NCI-H146 treated with DMSO at 0.1 percent for 48 hours (cell line): ENCODE results near the gene PTPRCAP.

Source experiments
- DNase-seq: peaks from one replicate; lab custom pipeline; 2025; ENCODE audit not compliant: unreplicated experiment; lab: John Stamatoyannopoulos, UW

PTPRCAP gene

DNA sequence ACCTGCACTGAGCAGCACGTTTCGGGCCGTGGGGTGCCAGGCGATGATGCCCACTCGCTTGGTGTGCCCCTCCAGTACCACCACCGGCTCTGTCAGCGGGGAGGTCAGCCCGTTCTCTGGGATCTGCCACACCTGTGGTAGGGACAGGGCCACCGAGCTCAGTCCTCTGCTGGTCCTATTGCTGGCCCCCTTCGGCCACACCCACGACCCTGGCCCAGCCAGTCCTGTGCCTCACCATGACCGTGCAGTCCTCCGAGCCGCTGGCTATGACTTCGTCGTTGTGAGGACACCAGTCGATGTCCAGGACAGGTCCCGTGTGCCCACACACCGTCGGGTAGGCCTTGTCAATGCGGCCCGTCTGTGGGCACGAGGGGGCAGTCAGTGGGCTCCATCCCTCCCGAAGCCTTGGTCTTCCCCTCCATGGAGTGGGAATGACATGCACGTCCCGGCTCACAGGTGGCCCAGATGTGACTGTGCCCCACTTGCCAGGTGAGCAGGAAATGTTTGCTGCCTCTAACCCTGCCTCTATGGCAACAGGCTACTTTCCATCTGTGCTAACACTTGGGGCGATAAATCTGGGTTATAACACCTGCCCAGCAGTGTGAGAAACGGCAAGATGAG, 4.4 kb upstream of the PTPRCAP start:
- DNase-seq: no peak

DNA sequence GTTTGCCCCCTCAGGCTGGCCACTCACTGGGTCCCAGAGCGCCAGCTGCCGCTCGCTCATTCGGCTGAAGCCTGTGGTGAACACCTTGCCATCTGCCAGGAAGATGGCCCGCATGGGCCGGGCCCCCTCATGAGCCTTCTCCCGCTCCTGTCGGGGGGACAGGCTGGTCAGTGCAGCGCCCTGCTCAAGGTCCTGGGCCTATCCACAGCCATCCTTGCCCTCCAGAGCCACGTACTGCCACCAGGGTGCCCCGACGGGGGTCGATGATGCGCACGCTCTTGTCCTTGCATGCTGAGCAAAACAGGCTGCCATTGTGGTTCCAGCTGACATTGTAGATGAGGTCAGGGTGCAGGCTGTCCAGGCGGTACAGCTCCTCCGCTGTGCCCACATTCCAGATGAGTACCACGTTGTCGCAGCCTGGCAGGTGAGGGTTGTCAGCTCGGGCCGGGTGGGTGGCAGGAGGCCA, 3.6 kb upstream of the PTPRCAP start:
- DNase-seq: no peak

DNA sequence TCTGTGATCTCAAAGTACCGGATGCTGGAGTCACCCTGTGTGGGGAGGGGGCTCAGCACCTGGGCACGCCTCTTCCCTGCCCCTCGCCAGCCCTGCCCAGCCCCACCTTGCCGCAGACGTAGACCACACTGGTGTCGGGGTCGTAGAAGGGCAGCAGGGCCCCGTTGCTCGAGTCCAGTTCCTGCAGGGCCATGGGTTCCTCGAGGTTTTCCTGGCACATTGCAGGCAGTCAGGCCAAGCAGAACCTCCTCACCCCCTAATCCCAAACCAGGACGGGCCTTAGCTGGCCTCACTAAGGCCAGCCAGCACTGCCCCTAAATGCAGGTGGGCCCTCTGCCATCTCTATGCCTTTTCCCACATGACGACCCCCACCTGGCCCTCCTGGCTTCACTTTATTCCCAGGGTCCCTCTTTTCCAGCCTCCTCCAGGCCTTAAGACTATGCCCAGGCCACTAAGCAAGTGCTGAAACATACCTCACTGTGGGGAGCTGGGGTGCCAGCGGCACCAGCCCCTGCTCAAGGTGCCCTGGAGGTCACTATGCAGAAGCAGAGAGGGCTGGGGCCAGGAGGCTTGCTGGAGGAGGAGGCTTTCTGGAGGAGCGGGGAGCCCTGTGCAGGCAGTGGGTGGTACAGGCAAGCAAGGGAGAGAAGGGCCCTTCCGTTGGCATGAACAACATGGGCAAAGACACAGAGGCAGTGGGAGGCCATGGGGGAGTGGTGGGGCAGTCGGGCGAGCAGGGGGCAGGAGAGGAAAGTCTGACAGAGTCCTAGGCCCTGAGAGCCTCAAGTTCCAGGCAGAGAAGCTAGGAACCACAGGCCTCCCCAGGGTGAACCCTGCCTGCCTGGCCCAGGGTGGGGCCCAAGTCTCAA, 3.0 kb upstream of the PTPRCAP start:
- no peak for DNase-seq

DNA sequence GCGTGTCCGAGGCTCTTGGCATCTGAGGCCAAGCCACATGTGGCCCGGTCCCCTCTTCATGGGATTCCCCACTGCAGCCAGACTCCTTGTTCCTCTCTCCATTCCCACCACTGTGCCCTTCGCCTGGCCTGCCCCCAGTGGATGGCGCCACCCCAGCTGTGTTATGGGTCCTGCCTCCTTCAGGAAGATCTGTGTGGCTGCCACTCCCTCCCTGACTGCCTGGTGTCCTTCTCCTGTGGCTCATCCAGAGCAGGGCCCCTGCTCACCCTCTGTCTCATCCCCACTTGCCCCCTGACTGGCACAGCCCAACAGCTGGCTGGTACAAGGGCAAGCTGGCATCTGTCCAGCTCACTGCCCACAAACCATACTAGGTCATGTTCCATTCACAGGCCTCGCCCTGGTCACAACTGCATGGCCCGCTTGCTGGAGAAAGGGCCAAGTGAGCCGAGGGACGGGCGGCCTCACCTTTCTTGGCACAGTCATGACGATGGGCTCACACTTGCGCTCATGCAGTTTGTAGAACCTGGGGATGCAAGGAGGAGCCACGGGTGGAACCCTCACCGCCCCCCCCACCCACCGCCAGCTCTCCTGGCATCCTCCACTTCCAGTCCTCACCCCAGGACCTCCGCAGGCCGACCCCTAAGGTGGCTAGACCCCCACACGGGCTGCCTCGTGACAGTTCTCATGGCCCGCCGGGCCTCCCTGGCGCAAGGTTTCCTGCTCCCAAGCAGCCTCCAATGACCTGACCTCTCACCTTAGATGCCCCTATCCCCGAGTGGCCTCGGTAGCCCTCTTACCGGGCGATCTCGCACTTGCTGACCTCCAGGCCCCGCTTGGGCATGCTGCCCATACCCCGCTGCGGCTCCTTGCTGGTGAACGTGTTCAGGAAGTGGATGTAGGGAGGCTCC, 2.1 kb upstream of the PTPRCAP start:
- no peak for DNase-seq

DNA sequence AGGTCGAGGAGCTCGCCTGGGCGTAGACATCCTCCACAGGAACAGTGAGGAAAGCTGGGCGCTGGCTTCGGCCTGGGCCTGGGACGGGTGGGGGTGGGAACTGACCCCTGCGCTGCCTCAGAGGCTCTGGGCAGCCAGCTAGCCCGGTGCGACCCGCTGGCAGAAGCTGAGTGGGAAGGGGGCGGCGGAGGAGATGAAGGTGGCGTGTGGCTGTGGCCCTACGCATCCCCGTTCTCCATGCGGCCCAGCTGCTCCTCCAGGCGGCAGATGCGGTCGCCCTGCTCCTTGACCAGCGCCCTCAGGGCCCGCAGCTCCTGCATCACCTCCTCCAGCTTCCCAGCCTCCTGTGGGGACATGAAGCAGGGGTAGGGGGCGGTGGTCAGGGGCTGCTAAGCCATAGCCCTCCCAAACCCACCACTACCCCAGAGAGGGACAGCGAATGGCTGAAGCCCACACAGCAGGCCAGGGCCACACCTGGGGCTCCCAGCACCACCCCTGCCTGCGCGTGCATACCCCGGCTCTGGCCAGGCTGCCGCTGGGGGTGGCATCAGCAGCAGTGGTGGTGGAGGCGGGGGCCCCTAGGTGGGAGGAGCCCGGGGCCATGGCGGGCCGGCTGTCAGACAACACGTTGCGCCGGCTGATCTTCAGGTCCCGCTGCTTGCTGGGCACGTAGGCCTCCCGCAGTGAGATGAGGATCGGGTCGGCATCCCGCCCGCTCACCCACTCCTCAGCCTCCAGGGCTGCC, 848 bp upstream of the PTPRCAP start:
- no peak for DNase-seq

DNA sequence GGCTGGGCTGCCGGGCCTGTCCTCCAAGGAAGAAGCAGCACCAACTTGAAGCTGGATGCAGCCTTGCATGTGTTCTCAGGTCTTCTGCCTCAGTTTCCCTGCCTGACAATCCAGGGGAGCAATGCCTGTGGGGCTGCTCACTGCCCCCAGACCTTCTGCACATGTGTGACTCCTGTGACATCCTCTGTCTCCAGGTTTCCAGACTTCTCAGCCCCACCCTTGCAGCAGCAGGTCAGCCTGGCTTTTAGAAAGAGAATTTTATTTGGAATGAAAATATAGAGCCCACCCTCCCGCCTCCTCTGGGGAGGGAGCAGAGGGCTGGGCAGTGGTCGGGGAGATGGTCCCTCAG, 301 bp upstream of the PTPRCAP start:
- DNase-seq: no peak

DNA sequence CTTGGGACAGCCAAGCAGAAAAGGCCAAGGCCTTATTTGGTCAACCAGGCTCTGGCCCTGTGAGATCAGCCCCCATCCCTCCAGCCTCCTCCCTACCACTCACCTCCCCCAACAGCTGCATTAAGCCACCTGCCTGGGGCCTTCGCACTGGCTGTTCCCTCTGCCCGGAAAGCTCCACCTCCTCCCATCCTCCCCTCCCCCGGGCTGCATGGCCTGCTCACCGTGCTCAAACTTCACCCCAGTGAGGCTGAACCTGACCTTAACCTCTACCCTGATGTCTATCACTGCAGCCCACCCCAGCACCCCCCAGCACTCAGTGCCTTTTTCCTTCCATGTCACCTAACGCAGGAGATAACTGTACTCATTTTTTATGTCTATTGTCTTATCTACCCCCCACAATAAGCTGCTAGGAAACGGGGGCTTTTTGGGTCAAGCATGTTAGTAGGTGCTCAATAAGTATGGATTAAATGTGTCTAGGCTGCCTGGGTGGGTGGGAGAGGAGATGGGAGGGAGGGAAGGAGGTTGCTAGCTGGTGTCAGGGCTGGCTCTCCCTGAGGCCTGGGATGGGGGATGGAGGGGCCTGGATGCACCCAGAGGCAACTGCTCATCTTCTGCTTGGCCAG, 912 bp downstream of the PTPRCAP start:
- DNase-seq: no peak

DNA sequence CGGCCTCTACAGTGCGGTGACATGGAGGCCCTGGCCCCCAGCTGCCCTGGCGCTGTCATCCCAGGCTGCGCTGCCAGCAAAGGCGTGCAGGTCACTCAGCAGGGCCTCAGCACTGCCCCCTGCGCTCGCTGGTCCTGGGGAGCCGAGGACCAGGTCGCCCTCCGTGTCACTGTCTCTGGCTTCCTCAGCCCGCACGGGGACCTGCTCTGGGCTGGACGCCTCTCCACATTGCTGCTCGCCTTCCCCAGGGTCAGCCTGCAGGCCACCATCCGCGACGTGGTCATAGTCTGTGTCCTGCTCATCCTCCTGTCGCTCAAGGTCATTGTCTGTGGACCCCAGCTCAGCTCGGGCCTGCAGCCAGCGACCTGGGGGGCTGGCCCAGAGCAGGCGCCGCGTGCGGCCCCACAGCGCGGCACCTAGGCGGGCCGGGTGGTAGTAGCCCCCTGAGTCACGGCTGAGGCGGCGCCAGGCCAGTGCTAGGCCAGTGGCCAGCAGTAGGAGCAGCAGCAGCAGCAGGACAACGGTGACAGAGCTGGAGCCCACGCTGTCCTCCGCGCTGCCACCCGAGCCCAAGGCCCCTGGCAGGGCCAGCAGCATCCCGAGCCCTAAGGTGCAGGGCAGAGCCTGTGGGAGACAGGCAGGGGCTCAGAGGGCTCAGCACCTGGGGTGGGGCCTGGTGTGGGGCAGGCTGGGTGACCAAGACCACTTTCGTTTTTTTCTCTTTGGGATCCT, 1.6 kb downstream of the PTPRCAP start:
- no peak for DNase-seq

DNA sequence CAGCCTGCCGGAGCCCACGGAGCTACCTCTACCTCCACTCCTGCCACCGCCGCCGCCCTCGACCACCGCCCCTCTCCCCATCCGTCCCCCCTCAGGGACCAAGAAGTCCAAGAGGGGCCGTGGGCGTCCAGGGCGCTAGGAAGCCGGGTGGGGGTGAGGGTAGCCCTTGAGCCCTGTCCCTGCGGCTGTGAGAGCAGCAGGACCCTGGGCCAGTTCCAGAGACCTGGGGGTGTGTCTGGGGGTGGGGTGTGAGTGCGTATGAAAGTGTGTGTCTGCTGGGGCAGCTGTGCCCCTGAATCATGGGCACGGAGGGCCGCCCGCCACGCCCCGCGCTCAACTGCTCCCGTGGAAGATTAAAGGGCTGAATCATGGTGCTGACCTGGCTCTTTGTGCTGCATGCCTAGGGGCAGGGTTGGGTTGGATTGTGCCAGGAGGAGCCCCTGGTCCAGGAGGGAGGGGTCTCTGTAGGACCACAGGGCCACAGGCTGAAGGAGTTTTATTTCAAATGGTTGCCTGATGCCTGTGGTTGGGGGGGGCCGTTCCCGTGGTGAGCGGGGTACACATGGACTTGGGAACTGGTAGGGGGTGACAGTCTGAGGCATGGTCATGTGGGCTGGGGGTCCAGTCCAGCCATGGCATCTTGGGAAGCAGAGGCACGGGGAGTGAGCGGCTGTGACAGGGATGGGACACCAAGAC, 2.3 kb downstream of the PTPRCAP start:
- DNase-seq: no peak

DNA sequence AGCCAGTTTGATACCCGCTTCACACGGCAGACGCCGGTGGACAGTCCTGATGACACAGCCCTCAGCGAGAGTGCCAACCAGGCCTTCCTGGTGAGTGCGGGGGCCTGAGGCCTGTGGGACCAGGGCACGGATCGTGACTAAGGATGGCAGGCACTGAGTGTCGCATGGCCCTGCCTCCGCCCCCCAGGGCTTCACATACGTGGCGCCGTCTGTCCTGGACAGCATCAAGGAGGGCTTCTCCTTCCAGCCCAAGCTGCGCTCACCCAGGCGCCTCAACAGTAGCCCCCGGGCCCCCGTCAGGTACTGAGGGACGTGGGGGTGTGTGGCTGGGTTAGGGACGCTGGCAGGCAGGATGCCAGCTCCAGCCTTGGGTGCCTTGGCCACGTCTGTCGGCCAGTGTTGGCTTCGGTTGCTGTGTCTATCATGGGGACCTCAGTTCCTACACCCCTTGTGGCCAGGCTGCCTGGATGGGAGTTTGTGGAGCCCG, 3.0 kb downstream of the PTPRCAP start:
- no peak for DNase-seq

DNA sequence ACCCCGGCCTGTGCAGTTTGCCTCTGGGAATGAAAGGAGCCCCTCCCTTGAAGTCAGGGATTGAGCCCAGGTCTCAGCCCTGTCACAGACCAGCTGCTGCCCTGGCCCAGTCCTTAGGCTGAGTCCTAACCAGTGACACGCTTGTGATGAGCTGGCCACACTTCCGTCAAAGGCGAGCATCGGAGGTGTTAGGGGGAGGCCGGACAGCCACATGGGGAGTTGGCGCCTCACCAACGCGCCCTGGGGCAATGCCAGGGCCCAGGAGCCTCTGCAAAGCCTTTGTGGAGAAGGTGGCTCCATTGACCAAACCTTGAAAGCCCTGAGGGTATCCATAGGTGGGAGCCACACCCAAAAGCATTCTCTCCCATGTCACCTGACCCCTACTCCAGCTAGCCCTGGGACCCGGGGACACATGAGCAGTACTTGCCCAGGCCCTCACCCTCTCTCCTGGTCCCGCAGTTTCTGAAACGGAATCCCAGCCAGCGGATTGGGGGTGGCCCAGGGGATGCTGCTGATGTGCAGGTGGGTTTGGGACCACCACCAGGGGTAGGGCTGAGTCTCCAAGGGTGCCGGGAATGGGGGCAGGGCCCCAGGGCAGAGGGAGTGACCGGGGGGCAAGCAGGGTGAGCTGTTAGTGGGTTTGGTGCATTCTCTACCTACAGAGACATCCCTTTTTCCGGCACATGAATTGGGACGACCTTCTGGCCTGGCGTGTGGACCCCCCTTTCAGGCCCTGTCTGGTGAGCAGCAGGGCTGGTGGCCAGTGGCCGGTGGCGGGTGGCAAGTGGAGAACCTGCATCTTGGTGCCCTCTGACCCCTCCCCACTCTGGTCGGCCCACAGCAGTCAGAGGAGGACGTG, 3.7 kb downstream of the PTPRCAP start:
- no peak for DNase-seq

DNA sequence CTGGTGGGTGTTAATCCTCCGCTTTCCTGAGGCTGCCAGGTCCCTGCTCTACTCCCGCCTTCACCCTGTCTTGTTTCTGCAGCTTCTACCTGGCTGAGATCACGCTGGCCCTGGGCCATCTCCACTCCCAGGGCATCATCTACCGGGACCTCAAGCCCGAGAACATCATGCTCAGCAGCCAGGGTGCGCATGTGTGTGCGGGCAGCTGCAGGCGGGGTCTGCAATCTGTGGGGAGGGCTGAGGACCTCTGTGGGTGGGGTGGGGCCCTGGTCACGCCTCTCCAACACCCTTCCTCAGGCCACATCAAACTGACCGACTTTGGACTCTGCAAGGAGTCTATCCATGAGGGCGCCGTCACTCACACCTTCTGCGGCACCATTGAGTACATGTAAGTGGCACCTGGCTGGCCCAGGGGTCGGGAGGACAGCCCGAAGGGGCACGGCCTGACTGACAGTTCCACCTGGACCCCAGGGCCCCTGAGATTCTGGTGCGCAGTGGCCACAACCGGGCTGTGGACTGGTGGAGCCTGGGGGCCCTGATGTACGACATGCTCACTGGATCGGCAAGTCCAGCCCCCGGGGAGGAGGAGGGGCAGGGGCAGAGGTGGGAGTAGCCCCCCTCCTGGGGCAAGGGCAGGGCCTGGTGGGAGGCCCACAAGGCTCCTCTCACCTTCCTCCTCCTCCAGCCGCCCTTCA, 4.7 kb downstream of the PTPRCAP start:
- DNase-seq: no peak

DNA sequence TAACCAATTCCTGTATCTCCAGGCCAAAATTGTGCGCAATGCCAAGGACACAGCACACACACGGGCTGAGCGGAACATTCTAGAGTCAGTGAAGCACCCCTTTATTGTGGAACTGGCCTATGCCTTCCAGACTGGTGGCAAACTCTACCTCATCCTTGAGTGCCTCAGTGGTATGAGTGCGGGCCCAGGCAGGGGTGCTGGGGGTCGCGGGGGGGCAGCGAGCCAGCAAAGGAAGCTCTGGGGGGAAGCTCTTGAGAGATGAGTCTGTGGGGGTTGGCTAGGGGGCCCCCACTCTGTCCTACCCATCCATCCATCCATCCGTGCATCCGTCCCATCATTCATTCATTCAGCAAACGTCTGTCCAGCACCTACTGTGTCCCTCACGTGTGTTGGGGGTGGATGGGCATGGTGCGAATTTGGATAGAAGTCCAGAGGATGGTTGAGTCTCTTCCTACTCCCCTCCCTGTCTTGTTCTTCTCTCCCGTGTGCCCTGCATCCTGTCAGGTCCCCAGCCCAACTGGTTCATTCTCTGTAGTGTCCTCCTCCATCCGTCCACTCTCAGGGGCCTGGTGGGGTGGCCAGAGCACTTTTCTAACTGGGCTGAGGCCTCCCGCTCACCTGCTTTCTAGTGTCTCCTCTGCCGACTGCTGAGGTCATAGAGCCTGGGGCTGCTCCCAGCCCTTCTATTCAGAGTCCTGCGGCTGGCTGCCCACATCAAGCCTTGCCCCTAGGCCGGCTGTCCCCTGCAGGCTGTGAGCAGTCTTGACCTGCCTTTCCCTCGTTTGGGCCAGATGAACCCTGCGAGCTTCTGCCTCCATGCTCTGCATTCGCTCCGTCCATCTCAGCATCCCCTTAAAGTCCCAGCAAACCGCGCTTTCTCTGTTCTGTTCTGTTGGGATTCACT, 5.9 kb downstream of the PTPRCAP start:
- DNase-seq: no peak

DNA sequence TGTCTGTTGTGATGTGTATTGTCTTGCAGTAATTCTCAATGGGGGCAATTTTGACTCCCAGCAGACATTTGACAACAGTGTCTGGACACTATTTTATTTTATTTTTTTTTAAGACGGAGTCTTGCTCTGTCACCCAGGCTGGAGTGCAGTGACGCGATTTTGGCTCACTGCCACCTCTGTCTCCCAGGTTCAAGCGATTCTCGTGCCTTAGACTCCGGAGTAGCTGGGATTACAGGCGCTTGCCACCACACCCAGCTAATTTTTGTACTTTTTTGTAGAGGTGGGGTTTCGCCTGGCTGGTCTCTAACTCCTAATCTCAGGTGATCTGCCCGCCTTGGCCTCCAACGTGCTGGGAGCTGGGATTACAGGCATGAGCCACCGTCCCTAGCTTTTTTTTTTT, 7.8 kb downstream of the PTPRCAP start:
- no peak for DNase-seq

DNA sequence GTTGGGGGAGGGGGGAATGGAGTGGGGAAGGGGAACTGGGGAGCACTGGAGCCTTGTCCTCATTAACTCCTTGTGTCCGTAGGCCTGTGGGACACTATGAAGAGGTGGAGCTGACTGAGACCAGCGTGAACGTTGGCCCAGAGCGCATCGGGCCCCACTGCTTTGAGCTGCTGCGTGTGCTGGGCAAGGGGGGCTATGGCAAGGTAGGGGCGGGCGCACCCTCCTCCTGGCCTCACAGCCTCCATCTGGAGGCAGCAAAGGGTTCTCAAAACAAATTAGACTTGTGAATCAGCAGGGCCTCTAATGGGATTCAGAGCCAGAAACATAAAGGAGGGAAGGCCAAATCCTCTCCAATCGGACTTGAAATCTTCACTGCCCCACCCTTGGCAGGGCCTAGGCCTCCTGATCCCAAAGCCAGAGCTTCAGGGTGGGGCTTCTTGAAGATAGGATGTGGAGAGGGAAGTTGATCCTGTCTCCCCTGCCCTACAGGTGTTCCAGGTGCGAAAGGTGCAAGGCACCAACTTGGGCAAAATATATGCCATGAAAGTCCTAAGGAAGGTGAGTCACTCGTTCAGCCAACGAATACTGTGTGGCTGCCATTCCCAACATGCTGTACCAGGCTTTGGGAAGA, 8.3 kb downstream of the PTPRCAP start:
- no peak for DNase-seq
